K562 (cell line): ENCODE results near the gene RNF123.
"Not testable (repeated sequence)": the region's sequence is repeated elsewhere in the genome, so short reads cannot be mapped to it uniquely, and the experiment has no call there.

Experiments
- ATF1 ChIP-seq, 2 experiments: fragments of 450-650 bp in 1 of 2; IDR thresholded peaks; 2 replicates each; pipeline ENCODE4 v1.6.1; 2016; ENCODE audit warnings: missing compliant biosample characterization in 1 of 2, missing genetic modification characterization in 1 of 2
- CHD4 ChIP-seq: fragments of 200-600 bp; sonication (generic); IDR thresholded peaks from 3 replicates; pipeline ENCODE4 v1.6.1; 2012; ENCODE audit warnings: low read depth, mild to moderate bottlenecking, mixed read lengths, low read length, inconsistent platforms; ENCODE audit not compliant: insufficient read depth, insufficient replicate concordance, poor library complexity, severe bottlenecking
- FOXK1 ChIP-seq: sonication (generic); formaldehyde crosslinking; IDR thresholded peaks from 2 replicates; pipeline ENCODE4 v1.8.0; 2022; ENCODE audit warnings: missing genetic modification reagents, mild to moderate bottlenecking, borderline replicate concordance
- MAFK ChIP-seq: IDR thresholded peaks from 2 replicates; pipeline ENCODE4 v1.6.1; 2011; ENCODE audit warnings: low read length, improper control_type of control experiment
- NR2C1 ChIP-seq, 2 experiments: fragments of 450-650 bp; IDR thresholded peaks; 2 replicates each; pipeline ENCODE4 v1.6.1; 2017; ENCODE audit warnings: mild to moderate bottlenecking in 2 of 2, antibody characterized with exemption in 1 of 2, inconsistent platforms in 1 of 2, missing compliant biosample characterization in 1 of 2, missing genetic modification characterization in 1 of 2
- POLR2AphosphoS2 ChIP-seq: IDR thresholded peaks from 2 replicates; pipeline ENCODE4 v1.6.1; 2012; ENCODE audit warnings: low read length, improper control_type of control experiment
- RCOR1 ChIP-seq, 2 experiments: IDR thresholded peaks; 2 replicates each; pipeline ENCODE4 v1.6.1; 2012; ENCODE audit warnings: low read depth in 2 of 2, low read length in 2 of 2, borderline replicate concordance in 1 of 2, improper control_type of control experiment in 1 of 2
- TCF7L2 ChIP-seq: fragments of 150-350 bp; IDR thresholded peaks from 2 replicates; pipeline ENCODE4 v1.6.1; 2016; ENCODE audit warnings: low read depth, mild to moderate bottlenecking, low read length, moderate library complexity

DNA sequence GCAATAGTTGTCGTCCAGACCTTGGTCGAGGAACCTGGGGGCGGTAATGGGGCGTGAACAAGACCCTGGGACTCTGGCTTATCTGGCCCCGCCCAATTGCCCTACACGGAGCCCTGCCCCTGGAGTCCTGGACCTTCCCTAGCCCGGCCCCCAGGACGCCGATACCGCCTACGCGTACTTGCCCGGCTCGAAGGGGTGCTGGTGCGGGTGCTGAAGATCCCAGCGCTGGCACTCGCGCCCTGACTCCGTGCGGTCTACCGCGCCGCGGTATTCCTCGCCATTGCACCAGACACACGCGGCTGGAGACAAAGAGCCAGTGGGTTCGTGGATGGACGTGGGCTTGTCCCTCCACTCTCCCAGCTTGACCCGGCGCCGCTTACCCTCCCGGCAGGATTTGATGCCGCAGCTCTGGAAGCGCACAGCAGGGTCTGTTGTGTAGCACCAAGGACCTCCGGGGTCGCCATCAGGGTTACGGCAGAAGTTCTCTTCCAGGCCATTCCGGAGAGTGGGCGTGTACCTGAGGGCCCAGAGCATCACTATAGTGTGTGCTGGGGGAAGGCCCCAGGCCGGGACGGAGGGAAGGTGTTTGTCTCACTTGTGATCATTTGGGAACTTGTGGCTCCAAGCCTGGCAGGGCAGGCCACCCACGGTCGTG lies 2.5 kb upstream of the RNF123 start:
- TF ChIP-seq RCOR1 (IDR thresholded peaks at IDR 0.05; ENCODE audit: borderline replicate concordance in 1 of 2, low read depth in 2 of 2, low read length in 2 of 2); TCF7L2; FOXK1 (CRISPR knock-in tag); POLR2AphosphoS2; ATF1 (CRISPR knock-in tag; IDR thresholded peaks at IDR 0.05); ATF1 (tag; IDR thresholded peaks at IDR 0.05); MAFK; NR2C1 (IDR thresholded peaks at IDR 0.05); NR2C1 (tag; IDR thresholded peaks at IDR 0.05); CHD4: not testable (repeated sequence)
